GM19035 (cell line): ENCODE data around the gene GMPPA.

Experiments used
- ATAC-seq: cut with Tn5 transposase; IDR thresholded peaks from one replicate; pipeline ENCODE4 v1.9.1; 2021; ENCODE audit not compliant: unreplicated experiment

GMPPA gene

DNA sequence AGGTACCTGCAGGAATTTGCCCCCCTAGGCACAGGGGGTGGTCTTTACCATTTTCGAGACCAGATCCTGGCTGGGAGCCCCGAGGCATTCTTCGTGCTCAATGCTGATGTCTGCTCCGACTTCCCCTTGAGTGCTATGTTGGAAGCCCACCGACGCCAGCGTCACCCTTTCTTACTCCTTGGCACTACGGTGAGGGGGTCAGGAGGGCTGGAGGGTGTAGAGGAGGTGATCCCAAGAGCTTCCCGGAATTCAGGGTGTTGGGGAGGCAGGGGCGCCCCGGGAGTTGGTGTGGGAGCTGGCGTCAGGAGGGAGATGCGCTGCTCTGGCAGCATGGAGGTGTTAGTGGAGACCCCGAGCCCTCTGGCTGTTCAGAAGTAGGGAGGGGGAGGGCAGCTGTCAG is 3.2 kb downstream of the GMPPA start:
- ATAC-seq: no peak

DNA sequence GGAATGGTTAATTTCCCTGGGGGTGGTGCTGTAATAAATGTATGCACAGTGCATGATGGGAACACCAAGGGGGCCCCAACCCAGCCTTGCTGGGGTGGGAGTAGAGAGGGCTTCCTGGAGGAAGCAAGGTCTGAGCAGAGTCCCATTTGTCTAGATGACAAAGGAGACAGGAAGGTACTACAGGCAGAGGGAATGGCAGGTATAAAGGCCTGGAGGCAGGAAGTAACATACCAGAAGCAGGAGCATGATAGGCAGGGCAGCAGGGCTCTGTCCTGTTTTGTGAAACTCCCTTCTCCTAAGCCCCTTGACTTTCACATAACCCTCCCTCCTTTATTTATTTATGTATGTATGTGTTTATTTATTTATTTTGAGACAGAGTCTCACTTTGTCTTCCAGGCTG is 3.9 kb downstream of the GMPPA start:
- ATAC-seq: no peak

DNA sequence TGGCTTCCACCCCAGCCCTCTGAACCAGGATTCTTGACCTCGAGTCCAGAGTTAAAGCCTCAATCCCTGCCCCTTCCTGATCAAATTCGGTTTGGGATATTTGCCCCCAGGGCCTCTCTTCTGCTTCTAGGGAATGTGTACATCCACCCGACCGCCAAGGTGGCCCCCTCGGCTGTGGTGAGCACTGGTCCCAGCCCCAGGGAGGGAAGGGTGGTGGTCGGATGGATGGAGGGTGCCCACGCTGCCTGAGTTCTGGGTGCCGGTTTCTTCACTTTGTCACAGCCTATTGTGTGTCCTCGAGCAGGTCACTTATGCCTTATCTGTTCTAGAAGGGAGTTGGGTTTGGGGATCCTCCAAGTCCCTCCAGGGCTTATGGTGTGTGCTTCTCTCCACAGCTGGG is 6.9 kb downstream of the GMPPA start:
- ATAC-seq: no peak

DNA sequence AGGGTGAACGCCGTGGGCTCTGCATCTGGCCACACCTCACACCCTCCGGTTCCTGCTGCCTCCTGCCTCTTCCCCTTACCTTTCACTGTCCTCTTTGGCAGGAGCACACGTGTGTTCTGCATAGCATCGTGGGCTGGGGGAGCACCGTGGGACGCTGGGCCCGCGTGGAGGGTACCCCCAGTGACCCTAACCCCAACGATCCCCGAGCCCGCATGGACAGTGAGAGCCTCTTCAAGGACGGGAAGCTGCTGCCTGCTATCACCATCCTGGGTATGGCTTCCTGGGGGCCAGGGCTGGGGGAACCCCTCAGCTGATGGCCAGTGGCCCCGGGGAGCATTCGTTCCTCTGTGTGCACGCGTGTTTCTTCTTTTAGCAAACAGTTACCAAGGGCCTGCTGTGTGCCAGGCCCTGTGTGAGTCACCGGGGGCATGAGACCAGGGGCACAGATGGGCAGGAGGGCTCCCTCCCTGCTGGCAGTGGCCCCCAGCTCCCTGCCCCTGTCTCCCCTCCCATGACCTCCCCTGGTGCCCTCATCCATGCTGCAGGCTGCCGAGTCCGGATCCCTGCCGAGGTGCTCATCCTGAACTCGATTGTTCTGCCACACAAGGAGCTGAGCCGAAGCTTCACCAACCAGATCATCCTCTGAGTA is 7.6 kb downstream of the GMPPA start:
- ATAC-seq: no peak

DNA sequence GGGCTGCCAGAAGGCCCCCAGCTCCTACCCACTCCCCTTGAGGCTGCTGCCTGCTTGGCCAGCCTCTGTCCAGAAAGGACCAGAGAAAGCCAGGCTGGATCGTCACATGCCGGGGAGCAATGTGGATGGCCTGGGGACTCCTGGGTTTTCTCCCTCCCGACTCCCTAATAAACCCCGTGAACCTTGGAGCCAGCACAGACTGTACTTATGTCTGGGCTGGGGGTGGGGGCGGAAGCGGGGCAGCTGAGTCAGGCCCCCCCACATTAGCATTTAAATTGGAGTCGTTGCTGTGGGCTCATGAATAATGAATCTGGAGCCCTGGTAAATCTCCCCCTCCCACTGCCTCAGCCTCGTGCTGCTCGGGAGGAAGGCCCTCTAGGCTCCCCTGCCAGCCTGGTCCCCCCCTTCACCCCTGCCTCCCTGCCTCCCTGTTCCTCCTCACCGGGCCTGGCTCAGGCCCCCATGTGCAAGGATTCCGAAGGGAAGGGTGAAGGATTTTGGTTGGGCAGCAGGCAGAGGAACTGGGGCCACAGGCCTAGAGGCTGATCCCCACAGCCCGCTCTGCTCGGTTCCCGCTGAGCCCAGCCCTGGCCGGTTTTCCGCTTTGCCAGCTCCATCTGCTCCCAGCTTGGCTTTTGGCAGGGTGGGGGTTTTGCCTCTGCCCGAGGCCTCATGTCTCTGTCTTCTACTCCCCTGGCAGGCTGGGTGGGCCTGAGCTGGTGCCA is 8.3 kb downstream of the GMPPA start:
- no peak for ATAC-seq

DNA sequence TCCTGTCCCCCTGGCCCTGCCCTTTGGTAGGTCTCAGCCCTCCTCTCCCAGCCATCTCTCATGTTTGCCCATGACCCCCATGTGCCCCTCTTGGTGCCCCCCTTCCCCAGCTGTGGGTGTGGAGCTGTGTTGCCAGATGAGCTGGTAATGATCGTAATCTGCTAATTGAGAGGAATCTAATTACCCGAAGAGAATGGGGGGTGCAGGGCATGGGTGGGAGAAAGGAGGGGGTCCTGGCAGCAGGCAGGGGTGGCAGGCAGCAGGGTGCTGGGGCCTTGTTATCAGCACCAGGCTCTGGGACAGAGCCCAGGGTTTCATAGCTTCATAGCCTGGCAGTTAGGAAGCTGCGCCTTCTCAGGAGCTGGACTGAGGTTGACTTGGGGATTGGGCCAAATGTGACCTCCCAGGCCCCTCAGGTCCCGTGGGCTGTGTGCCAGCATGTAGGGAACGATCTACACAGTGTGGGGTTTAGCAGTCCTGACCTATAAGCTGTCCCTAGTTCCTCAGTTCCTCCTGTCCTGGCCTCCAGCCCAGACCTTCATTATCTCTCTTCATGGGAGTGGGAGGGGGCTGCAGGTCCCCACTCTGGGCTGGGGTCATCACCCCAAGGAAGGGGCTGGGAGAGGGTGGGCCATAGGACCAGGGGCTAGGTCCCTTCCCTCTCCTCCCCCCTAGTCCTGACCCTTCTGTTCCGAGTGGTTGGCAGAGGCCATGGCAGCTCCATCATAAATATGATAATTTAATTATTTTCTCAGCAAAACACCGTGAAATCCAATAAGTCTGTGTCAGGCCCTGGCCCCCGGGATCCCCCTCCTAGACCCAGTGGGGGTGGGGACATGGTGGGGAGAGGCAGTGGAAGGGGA is 9.1 kb downstream of the GMPPA start:
- ATAC-seq: no peak

DNA sequence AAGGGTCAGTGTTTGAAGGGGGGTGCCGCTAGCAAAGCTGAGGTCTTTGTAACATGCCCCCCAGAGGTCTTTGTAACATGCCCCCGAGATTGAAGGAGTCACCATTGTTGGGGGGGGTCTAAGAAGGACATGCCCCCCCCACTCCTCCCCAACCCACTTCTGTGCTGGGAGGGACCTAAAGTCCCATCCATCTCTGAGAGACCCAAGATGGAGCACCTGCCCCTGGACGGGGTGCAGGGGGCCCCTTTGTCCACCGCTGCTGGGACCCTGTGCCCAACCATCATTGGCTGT is 9.7 kb downstream of the GMPPA start:
- no peak for ATAC-seq

DNA sequence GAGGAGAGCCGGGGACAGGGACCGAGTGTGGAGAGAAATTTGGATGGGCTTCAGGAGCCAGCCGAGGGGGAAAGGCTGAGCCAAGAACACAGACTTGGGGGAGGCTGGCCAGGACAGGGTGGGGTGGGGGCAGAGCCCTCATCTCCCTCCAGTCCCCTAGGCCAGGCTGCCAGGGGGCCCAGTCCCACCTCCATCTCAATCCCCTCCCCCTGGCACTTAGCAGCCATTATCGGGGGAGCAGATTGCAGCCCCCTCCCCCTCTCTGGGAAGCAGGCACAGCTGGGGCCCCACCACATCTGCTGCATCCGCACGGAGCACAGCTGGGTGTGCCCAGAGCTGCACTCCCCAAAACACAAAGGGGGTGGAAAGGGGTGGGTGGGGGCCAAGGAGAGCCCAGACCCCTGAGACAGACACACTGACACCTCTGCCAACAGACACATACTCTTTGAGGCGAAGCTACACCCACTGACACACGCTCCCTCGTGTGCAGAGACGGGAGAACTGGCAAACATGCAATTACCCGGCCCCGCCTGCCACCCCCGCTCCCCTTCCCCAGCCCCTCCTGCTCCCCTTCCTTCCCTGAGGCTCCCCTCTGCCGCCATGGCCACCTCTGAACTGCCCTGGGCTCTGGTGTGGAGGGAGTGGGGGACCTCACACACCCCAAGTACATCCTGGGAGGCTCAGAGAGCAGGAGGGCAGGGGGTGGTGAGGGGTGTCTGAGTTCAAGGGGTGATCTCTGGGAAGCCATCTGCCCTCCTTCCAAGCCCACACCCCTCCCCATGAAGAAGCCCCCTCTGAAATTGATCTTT is 10.5 kb downstream of the GMPPA start:
- ATAC-seq: peak; percentile 26

DNA sequence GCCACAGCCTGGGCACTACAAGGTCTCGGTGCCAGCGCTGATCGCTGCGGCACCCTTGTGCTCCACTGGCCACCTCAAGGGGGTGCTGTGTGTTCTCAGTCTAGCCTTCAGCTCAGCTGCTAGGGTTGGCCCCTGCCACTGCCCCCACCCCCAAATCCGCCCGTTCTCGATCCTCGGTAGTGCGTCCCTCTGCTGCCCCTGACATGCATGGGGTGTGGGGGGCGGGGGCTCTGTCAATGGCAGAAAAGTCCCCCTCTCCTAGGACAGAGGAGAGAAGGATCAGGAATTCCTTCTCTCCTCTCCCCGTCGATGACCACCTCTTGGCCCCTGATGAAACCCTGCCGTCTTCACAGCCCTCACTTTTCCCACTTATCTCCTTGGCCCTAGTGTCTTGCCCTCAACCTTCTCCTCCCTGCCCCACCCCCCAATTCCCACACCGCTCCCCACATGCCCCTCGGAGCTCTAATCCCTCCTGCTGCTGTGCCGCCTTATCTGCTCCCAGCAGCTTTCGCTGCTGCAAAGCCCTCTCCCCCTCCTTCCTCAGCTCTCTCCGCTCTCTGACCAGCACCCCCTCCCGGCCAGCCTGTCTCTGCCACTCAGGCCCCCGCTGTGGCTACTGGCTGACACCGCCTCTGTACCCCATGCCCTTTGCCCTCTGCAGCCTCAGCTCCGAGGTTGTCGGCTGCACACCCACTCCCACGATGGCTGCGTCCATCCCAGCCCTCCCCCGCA is 11.3 kb downstream of the GMPPA start:
- peak; percentile 66 for ATAC-seq

DNA sequence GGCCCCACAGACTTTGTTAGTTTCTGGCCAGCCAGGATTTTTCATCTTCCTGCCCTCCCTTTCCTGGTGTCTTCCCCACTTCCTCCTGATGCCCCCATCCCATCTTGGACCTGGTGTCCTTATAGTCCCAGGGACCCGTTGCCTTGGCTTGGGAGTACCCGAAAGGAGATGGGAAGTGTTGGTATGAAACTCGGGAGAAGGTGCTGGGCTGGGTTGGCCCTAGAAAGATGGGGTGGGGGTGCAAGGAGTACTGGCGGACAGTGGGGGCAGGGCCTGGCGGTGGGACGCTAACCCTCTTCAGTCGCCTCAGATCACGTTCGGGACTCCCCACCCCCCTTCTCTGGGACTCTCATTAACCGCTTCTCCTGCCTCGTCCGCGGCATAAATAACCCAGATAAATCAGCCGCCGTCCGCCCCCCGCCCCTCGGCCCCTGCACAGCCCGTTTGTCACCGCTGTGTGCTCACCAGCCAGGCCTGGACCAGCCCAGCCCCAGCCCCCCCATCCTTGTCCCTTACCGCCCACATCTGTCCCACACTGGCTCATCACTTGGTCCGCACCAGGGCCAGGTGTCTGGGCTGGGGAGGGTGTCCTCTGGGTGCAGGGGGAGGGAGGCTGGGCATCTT is 11.9 kb downstream of the GMPPA start:
- no peak for ATAC-seq

DNA sequence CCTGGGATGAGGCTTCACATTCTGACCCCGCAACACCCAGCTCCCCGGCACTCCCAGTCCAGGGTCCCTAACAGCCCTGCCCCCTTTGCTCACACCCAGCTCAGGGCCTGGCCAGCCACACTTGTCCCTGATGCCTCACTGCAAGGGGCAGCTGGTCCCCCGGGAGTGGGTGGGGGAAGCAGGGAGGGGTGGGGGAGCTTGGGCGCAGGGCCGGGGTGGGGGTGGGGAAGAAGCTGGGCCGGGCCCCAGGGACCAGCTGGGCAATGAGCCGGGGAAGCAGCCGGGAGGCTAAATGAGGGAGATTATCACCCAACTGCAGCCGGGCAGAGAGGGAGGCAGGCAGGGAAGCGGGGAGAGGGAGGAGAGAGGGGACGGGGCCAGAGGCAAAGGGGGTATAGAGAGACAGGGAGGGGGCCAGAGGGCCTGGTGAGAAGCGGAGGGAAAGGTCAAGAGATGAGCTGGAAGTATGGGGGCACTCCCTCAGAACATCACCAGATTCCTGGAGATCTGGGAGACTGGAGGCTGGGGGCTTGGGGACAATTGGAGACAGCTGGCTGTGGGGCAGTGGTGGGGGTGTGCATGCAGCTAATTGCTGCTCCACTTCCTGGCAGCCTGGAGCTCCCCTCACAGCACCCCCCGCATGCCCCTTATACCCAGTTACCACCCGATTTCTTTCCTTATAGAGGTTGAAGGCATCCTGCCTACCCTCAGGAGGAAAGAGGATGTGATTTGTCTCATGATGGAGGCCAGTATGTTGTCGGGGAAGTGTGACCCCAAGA is 13.0 kb downstream of the GMPPA start:
- no peak for ATAC-seq

DNA sequence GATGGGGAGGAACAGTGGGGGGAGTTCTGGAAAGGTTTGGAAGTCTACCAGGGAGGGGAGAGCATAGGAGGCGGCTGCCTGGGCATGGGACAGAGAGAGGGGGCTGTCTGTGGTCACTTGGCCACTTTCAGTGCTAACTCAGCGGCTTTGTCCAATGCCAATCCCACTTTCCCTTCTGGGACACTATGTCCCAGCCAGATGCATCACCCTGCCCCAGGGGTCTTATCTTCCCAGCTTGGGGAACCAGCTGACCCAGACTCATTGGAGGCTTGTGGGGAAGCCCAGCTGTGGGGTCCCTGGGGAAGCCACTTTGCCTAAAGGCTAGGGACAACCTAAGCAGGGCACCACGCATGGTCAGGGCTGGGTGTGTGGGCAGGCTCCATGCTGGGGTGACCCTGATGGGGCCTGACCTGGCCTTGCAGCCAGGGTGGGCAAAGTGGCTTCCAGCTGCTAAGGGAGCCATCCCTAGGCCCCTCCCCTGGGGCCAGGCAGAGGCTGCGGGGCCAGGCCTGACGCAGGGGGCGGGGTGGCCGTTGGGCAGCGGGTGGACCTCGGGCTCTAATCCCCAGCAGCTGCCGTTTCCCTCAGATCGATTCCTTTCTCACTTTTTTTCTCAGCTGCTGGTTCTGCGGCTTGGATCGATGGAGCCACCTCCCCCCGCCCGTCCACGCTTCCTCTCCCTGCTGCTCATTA is 14.0 kb downstream of the GMPPA start:
- ATAC-seq: no peak

DNA sequence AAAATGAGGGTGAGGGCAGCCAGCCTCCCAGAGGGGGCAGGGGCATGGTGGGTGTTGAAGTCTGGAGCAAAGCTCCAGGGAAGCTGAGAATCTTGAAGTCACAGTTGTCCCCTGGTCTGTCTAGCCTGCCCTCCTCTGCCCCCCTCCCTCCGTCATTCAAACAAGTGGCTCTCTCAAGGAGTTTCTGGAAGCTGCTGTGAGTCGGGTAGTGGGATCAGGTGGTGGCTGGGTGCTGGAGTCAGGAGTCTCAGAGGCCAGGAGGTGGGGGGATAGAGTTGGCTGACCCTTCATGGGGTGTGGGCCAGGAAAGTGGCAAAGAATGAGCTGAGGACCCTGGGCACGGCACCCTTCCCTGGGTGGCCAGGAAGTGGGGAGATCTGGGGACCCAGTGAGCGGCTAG is 15.1 kb downstream of the GMPPA start:
- ATAC-seq: no peak

DNA sequence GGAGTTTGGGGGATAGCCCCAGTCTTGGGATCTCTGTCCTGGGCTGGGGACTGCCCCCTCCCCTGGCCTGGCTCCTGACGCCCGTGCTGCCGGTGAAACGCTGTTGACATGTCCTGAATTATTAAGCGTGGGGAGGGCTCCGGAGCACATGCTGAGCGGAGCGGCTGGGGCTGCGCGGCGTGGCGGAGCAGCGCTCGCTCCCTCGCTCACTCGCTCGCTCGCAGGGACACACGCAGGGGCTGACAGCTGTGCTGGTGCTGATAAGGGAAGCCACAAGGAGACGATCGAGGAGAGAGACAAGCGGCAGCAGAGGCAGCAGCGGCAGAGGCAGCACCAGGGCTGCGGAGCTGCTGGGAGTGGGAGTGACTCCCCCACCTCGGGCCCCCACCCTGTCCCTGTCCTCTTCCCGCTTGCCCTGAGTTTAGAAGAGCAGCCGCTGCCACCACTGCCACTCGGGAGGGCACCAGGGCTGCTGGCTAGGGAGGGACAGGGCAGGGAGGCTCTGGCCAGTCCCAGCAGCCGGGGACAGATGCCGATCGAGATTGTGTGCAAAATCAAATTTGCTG is 15.6 kb downstream of the GMPPA start, which contains the start of gene ASIC4:
Gene ASIC4, plus strand, starts transcription at position 287 of the 566 bp plus-strand sequence. Its CDS starts 243 bp downstream, at position 530.
- no peak for ATAC-seq

DNA sequence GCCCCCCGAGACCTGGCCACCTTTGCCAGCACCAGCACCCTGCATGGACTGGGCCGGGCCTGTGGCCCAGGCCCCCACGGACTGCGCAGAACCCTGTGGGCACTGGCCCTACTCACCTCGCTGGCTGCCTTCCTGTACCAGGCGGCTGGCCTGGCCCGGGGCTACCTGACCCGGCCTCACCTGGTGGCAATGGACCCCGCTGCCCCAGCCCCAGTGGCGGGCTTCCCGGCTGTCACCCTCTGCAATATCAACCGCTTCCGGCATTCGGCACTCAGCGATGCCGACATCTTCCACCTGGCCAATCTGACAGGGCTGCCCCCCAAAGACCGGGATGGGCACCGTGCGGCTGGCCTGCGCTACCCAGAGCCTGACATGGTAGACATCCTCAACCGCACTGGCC is 16.1 kb downstream of the GMPPA start:
- ATAC-seq: no peak

DNA sequence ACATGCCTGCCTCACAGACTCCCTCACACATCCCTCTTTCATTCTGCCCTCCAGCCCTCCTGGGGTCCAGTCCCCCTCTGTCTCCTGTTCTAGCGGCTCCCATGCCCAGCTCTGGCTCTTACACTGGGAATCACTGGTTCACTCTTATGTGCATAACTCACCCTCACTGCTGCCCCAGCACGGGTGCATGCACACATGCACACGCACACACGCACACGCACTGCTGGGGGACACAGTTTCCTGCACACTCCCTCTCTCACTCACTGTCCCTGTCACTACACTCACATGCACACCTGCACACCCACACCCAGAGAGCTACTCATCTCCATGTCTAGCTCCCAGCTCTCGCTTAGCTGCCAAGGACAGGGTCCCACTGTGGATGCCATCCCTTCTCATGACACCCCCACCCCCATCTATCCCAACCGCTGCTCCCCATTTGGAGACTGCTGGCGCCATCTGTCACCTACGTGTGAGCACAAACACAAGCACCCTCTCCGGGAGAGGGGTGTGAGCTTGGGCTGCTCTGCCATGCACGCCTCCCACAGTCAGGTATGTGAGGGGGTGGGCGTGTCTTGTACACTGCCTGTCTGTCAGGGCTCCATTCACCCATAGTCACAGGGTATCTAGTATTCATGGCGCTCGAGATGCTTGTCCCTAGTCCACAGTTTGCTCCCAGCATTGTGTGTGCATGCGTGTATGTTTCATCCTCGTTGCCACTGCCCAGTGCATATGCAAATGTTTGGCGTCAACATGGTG is 17.4 kb downstream of the GMPPA start:
- no peak for ATAC-seq

DNA sequence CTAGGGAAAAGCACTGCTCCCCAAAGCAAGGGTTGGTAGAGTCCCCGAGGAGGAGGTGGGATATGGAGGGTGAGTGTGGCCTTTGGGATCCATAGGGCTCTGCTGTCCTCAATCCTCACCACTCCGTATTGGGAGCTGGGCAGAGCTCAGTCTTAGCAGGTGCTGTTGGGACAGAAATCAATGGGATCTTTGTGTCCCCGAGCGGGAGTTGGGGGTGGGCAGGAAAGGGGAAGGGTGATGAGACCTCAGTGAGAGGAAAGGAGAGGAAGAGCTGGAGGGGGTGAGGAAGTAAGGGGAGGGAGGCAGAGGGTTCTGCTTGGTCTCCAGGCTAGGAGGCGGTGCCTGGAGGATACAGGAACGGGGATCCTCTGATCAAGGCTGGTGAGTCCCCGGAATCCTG is 18.2 kb downstream of the GMPPA start:
- no peak for ATAC-seq
